Measurements from ENCODE around the gene TPPP2. TPM values are rescaled to one million over a fixed set of nuclear protein-coding genes. Genes with fewer than 3 reads are reported as not detected.

TPPP2 gene
- total and polyA plus RNA-seq, 4 donors = not detected

DNA sequence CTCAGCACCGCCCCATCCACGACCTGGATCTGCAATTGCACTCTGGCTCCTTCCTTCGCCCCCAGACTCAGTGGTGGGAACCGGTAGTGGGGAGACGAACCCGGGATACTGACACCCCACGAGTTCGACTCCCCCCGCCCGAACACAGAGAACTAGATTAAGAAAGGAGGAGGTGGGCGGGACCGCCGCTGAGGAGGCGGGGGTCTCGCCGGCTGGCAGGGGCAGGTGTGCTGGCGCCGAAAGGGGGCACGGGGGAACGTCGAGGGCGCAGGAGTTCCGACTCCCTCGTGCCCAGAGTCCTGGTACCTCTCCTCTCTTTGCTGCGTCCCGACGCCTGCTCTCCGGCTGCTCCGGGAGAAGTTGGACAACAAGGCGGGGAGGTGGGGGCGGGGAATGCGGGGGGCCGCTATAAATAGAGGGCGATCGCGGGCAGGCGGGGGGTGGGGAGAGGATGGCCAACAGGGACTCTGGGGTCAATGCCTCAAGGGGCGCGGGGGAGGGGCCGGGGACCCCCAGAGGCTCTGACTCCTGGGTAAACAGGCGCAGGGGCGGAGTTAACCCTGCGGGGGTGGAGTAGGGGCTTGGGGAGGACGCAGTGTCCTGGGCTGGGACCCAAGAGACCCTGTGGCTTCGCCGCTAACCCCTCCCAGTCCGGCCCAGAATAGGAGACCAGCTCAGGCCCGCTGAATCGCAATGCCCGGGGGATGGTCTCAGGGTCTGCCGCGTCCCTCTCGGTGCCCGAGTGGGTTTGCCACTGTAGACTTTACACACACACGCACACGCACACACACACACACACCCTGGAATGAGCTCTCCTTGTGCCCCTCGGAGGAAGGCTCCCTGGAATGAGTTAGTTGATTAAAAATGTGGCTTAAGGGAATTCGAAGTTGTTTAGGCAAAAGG, 4.4 kb upstream of the TPPP2 start:
- WGBS, 2 donors = 3% methylated on average over 53 to 58 of the region's 58 CpGs
- Histone ChIP-seq H3K4me1 (ENCODE audit: control insufficient read depth in 1 of 2, insufficient read depth in 2 of 2, low read length in 2 of 2) (peaks cover 0 to 3% of the 10 kb centered on the region in 2 donors), H3K4me3 (ENCODE audit: low read length in 2 of 2) (peak overlapping the region; percentile 42 to 63), H3K9me3 (ENCODE audit: control insufficient read depth, low read length) (no peaks in the 10 kb centered on the region), H3K27ac (ENCODE audit: low read depth in 1 of 2, low read length in 2 of 2) (peak overlapping the region; percentile 62 to 91), H3K27me3 (ENCODE audit: control insufficient read depth in 1 of 2, insufficient read depth in 2 of 2, low read length in 1 of 2) (no peaks in the 10 kb centered on the region), H3K36me3 (ENCODE audit: control insufficient read depth in 1 of 2, insufficient read depth in 2 of 2, low read length in 1 of 2) (peaks cover 0 to 2% of the 10 kb centered on the region in 2 donors)
- DNase-seq (peak; percentile 60 to 82), ATAC-seq (ENCODE audit: low FRiP score) (peak; percentile 79)
- intact Hi-C loops (cut with DNase I) = loop anchor here in 1 of 2 donors (5.0 kb wide), 1 partner anchor 67 kb away; no protein-coding TSS in a partner anchor

DNA sequence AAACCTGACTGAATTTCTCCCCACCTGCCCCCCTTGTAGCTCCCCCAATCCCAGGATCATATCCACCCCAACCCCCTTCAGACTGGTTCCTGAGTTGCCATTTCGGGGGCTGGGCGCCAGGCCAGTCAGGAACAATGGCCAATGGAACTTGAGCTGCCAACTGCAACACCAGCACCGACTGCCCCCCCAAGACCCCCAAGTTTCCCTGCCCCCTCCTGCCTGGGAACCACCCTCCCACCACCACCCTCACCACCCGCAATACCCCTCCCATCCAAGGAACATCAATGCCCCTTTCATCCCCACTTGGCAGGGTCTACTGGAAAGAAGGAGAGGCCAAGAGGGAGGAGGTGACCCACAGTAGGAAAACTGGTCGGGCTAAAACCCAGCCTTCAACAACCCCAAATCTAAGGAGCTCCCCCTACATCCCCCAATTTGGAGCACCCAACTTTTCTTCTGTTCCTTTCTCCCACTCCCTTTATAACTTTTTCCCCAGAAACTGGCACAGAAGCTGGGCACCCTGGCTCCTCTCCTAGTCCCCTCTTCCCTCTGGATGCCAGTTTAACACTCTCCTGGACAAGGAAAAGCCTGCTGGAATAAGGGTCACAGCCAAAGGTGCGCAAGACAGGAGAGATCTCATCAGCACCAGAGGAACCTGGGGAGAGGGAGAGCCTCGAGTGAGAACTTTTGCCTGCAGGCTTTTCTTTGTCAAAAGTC, 3.6 kb upstream of the TPPP2 start:
- no peak for ATAC-seq (ENCODE audit: low FRiP score)
- no peak for DNase-seq
- Histone ChIP-seq H3K4me3 (ENCODE audit: low read length in 2 of 2) (no peak overlapping the region), H3K4me1 (ENCODE audit: control insufficient read depth in 1 of 2, insufficient read depth in 2 of 2, low read length in 2 of 2) (peaks cover 0 to 3% of the 10 kb centered on the region in 2 donors), H3K27ac (ENCODE audit: low read depth in 1 of 2, low read length in 2 of 2) (peak overlapping the region; percentile 62 to 74), H3K36me3 (ENCODE audit: control insufficient read depth in 1 of 2, insufficient read depth in 2 of 2, low read length in 1 of 2) (no peaks in the 10 kb centered on the region), H3K27me3 (ENCODE audit: control insufficient read depth in 1 of 2, insufficient read depth in 2 of 2, low read length in 1 of 2) (no peaks in the 10 kb centered on the region), H3K9me3 (ENCODE audit: control insufficient read depth, low read length) (no peaks in the 10 kb centered on the region)
- 32 to 37% methylated on average over 7 of the region's 7 CpGs for WGBS, 2 donors
- intact Hi-C loops (cut with DNase I) = loop anchor here in 1 of 2 donors (5.0 kb wide), 1 partner anchor 66 kb away; no protein-coding TSS in a partner anchor

DNA sequence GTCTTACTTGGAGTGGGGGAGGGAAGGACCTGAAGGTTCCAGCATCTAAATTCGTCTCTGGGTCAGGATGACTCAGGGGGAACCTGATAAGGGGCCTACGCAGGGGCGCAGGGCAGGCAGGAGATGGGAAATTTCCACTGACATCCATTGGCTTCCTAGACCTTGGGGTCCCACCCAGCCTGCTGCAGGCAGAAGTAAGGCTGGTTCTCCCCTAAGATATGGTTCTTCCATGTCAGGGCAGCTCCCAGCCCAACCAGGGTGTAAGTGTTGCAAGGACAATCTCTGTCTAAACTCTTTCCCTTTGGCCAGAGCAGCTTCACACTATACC, 3.1 kb upstream of the TPPP2 start:
- DNase-seq = no peak
- WGBS, 2 donors = 4 to 10% methylated on average over 3 of the region's 3 CpGs
- intact Hi-C loops (cut with DNase I) = loop anchor here in 1 of 2 donors (5.0 kb wide), 1 partner anchor 65 kb away; no protein-coding TSS in a partner anchor
- Histone ChIP-seq H3K27me3 (ENCODE audit: control insufficient read depth in 1 of 2, insufficient read depth in 2 of 2, low read length in 1 of 2) (no peaks in the 10 kb centered on the region), H3K4me1 (ENCODE audit: control insufficient read depth in 1 of 2, insufficient read depth in 2 of 2, low read length in 2 of 2) (peaks cover 0 to 3% of the 10 kb centered on the region in 2 donors), H3K9me3 (ENCODE audit: control insufficient read depth, low read length) (no peaks in the 10 kb centered on the region), H3K4me3 (ENCODE audit: low read length in 2 of 2) (no peak overlapping the region), H3K27ac (ENCODE audit: low read depth in 1 of 2, low read length in 2 of 2) (peak overlapping the region; percentile 58 to 62), H3K36me3 (ENCODE audit: control insufficient read depth in 1 of 2, insufficient read depth in 2 of 2, low read length in 1 of 2) (no peaks in the 10 kb centered on the region)
- ATAC-seq (ENCODE audit: low FRiP score) = no peak

DNA sequence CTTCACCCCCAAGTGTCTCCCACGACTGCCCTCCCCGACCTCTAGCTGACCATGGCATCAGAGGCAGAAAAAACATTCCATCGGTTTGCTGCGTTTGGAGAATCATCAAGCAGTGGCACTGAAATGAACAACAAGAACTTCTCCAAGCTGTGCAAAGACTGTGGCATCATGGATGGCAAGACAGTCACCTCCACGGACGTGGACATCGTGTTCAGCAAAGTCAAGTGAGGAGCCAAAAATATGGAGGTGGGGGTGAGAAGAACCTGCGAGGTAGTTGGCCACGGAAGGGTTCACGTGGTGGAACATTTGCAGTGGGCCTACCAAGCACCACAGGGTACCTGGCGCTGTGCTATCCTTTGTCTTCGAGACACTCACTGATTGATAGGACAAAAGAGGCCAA, 514 bp downstream of the TPPP2 start:
- H3K36me3 ChIP-seq (ENCODE audit: control insufficient read depth in 1 of 2, insufficient read depth in 2 of 2, low read length in 1 of 2) = no peaks in the 10 kb centered on the region
- peaks cover 0 to 3% of the 10 kb centered on the region in 2 donors for H3K4me1 ChIP-seq (ENCODE audit: control insufficient read depth in 1 of 2, insufficient read depth in 2 of 2, low read length in 2 of 2)
- ATAC-seq (ENCODE audit: low FRiP score) = no peak
- H3K27me3 ChIP-seq (ENCODE audit: control insufficient read depth in 1 of 2, insufficient read depth in 2 of 2, low read length in 1 of 2) = no peaks in the 10 kb centered on the region
- intact Hi-C loops (cut with DNase I) = no loop called here
- no peak overlapping the region for H3K27ac ChIP-seq (ENCODE audit: low read depth in 1 of 2, low read length in 2 of 2)
- H3K4me3 ChIP-seq (ENCODE audit: low read length in 2 of 2) = no peak overlapping the region
- 84 to 86% methylated on average over 12 of the region's 12 CpGs for WGBS, 2 donors
- H3K9me3 ChIP-seq (ENCODE audit: control insufficient read depth, low read length) = no peaks in the 10 kb centered on the region
- DNase-seq = no peak

DNA sequence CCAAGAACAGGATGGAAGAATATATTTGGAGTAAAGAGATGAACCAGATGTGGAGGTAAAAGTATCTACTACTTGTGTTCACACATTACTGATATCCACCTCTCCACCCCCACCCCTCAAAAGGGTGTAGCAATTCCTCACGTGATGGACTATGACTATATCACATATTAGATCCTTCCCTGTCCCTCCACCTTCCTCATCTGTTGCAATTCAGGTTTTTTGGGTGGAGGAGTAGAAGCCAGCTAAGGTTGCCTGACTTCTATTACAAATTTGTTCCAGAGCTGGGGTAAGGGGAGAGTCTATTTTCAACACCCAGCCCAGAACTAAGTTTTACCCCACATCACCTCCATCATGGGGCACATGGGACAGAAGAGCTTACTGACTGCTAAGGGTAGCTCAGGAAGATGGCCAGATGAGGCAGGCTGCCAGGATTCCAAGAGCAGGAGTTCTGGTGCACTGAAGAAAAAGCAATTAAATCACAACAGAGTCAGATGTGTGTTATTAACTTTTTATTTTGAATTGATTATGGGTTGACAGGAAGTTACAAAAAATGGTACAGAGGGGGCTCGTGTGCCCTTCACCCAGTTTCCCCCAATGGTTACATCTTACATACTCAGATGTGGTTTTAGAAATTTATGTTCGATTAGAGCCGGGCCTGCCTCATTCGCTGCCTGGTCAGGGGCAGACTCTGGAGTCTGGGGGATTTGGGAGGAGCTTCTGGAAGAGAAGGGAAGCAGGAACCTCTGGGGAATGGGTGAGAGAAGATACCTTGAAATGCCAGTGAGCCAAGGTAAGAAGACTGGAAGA, 2.5 kb downstream of the TPPP2 start:
- H3K27me3 ChIP-seq (ENCODE audit: control insufficient read depth in 1 of 2, insufficient read depth in 2 of 2, low read length in 1 of 2) = no peaks in the 10 kb centered on the region
- no peaks in the 10 kb centered on the region for H3K9me3 ChIP-seq (ENCODE audit: control insufficient read depth, low read length)
- DNase-seq (no peak), ATAC-seq (ENCODE audit: low FRiP score) (no peak)
- intact Hi-C loops (cut with DNase I) = no loop called here
- no peak overlapping the region for H3K4me3 ChIP-seq (ENCODE audit: low read length in 2 of 2)
- WGBS, 2 donors = 87 to 88% methylated on average over 5 of the region's 5 CpGs
- H3K36me3 ChIP-seq (ENCODE audit: control insufficient read depth in 1 of 2, insufficient read depth in 2 of 2, low read length in 1 of 2) = no peaks in the 10 kb centered on the region
- no peak overlapping the region for H3K27ac ChIP-seq (ENCODE audit: low read depth in 1 of 2, low read length in 2 of 2)
- no peaks in the 10 kb centered on the region for H3K4me1 ChIP-seq (ENCODE audit: control insufficient read depth in 1 of 2, insufficient read depth in 2 of 2, low read length in 2 of 2)

DNA sequence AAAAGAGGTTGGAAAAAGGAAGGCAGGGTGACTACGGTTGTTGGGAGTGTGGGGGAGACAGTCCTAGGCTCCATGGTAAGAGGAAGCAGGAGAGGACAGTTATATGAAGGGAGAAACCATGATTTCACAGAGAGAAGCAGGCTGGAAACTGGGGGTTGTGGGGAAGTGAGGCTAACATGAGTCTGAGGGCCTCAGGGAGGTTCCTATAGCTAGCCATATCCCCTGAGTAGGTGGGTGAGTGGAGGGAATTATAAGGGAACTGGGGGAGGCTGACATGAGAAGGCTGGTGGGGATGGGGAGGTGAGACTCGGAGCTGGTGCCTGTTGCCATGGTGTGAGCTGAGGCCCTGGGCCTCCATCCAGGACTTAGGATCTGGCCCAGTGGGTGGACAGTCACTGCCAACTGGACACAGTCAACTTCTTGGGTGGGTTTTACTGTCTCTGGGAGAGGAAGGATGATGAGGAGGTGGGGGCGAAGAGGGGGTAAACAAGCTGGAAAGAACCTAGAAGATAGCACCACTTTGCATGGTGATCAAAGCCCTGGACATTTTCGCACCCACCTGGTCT, 3.2 kb downstream of the TPPP2 start:
- ATAC-seq (ENCODE audit: low FRiP score) = no peak
- no peaks in the 10 kb centered on the region for H3K27me3 ChIP-seq (ENCODE audit: control insufficient read depth in 1 of 2, insufficient read depth in 2 of 2, low read length in 1 of 2)
- WGBS, 2 donors = 82 to 83% methylated on average over 4 of the region's 4 CpGs
- no peaks in the 10 kb centered on the region for H3K36me3 ChIP-seq (ENCODE audit: control insufficient read depth in 1 of 2, insufficient read depth in 2 of 2, low read length in 1 of 2)
- intact Hi-C loops (cut with DNase I) = no loop called here
- no peaks in the 10 kb centered on the region for H3K9me3 ChIP-seq (ENCODE audit: control insufficient read depth, low read length)
- no peak overlapping the region for H3K27ac ChIP-seq (ENCODE audit: low read depth in 1 of 2, low read length in 2 of 2)
- DNase-seq = no peak
- H3K4me1 ChIP-seq (ENCODE audit: control insufficient read depth in 1 of 2, insufficient read depth in 2 of 2, low read length in 2 of 2) = no peaks in the 10 kb centered on the region
- no peak overlapping the region for H3K4me3 ChIP-seq (ENCODE audit: low read length in 2 of 2)

DNA sequence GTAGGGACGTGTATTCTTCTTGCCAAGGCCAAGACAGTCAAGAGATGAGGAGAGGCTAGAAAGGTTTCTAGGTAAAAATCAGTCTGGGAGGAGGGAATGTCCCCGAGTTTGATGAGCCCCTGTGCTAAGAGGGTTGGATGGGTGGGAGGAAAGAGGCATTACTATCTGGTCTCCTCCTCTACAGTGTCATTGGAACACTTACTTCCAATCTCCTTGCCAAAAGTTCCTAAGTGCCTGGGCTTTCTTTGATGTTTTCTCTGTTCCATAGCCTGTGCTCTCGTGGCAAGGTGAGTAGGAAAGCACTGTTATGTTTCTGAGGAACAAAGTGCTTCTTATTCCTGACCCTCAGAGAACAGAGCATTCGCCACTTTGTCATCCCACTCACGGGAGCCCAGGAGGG, 4.7 kb downstream of the TPPP2 start, which contains the start of gene RNASE13:
Gene RNASE13, minus strand, starts transcription at position 101 of the 400 bp plus-strand sequence. CDS start 519 bp downstream, outside the sequence.
- 83% methylated on average over 5 of the region's 5 CpGs for WGBS, 2 donors
- H3K27ac ChIP-seq (ENCODE audit: low read depth in 1 of 2, low read length in 2 of 2) = no peak within 1 kb of the TSS
- intact Hi-C loops (cut with DNase I) = no loop called here

DNA sequence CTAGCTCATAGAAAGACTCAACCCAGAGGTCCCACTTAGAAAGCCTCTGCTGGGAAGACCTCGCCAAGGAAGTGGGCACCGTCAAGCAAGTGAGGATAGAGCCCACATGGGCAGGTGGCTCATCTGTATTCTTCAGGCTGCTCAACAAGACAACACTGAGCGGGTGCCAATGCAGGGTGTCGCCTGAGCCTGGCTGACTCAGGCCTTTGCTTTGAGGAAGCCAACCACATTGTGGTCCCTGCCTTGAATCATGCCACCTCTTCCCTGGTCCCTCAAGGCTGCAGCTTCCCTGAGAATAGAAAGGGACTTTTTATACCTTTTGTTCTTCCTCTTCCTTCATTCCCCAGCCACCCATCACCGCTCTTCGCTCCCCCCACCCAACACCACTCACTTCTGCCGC, 6.7 kb downstream of the TPPP2 start:
- H3K9me3 ChIP-seq (ENCODE audit: control insufficient read depth, low read length) = no peaks in the 10 kb centered on the region
- H3K4me3 ChIP-seq (ENCODE audit: low read length in 2 of 2) = no peak overlapping the region
- DNase-seq (no peak), ATAC-seq (ENCODE audit: low FRiP score) (no peak)
- no peak overlapping the region for H3K27ac ChIP-seq (ENCODE audit: low read depth in 1 of 2, low read length in 2 of 2)
- WGBS, 2 donors = 93 to 98% methylated on average over 7 of the region's 7 CpGs
- H3K36me3 ChIP-seq (ENCODE audit: control insufficient read depth in 1 of 2, insufficient read depth in 2 of 2, low read length in 1 of 2) = no peaks in the 10 kb centered on the region
- intact Hi-C loops (cut with DNase I) = no loop called here
- H3K27me3 ChIP-seq (ENCODE audit: control insufficient read depth in 1 of 2, insufficient read depth in 2 of 2, low read length in 1 of 2) = no peaks in the 10 kb centered on the region
- H3K4me1 ChIP-seq (ENCODE audit: control insufficient read depth in 1 of 2, insufficient read depth in 2 of 2, low read length in 2 of 2) = no peaks in the 10 kb centered on the region

More for the DNA sequence above, 4.7 kb downstream of the TPPP2 start, which contains the start of gene RNASE13:
- ATAC-seq (ENCODE audit: low FRiP score) (no peak), DNase-seq (no peak)
- Histone ChIP-seq H3K36me3 (ENCODE audit: control insufficient read depth in 1 of 2, insufficient read depth in 2 of 2, low read length in 1 of 2) (no peaks in the 10 kb centered on the region), H3K9me3 (ENCODE audit: control insufficient read depth, low read length) (no peaks in the 10 kb centered on the region), H3K4me3 (ENCODE audit: low read length in 2 of 2) (no peak within 1 kb of the TSS), H3K4me1 (ENCODE audit: control insufficient read depth in 1 of 2, insufficient read depth in 2 of 2, low read length in 2 of 2) (no peaks in the 10 kb centered on the region), H3K27me3 (ENCODE audit: control insufficient read depth in 1 of 2, insufficient read depth in 2 of 2, low read length in 1 of 2) (no peaks in the 10 kb centered on the region)
